Measurements from ENCODE around the gene TSTD1.
A peak's percentile ranks its signal among the peaks of the same experiment; 100 is the strongest.

TSTD1 gene

GRCh38 chr1:161045736-161046604, 7.2 kb upstream of the TSTD1 start, which contains the start of gene USF1:
Gene USF1 (minus strand): TSS chr1:161045977. CDS start chr1:161043275, 2,702 bp downstream.
- Histone ChIP-seq H3K4me2 (ENCODE audit: low read depth, low read length) (peak within 1 kb of the TSS; percentile 87), H3K9me3 (replicated peaks; ENCODE audit: insufficient read depth, low read length) (no peaks in the 10 kb centered on the region), H3K4me1 (ENCODE audit: low read length) (peaks cover 18% of the 10 kb centered on the region), H4K20me1 (ENCODE audit: insufficient read depth, low read length) (no peaks in the 10 kb centered on the region), H3K27ac (ENCODE audit: low read length) (peak within 1 kb of the TSS; percentile 88), H3K9me2 (replicated peaks; ENCODE audit: insufficient read depth, low read length) (no peaks in the 10 kb centered on the region), H3K4me3 (ENCODE audit: low read length) (peak within 1 kb of the TSS; percentile 80), H2AFZ (ENCODE audit: low read length) (peak within 1 kb of the TSS; percentile 63), H3K36me3 (replicated peaks; ENCODE audit: insufficient read depth, low read length) (peaks cover 5% of the 10 kb centered on the region; the same call in 1 of the 2 replicates), H3F3A (ENCODE audit: insufficient read depth, low read length) (peaks cover 50% of the 10 kb centered on the region), H3K79me2 (ENCODE audit: low read length) (peaks cover 37% of the 10 kb centered on the region), H3K27me3 (replicated peaks; ENCODE audit: insufficient read depth, low read length) (no peaks in the 10 kb centered on the region), H3K9ac (ENCODE audit: low read length) (peak within 1 kb of the TSS; percentile 93)
- peak; percentile 99 for DNase-seq
- TF ChIP-seq CTCF (IDR thresholded peaks at IDR 0.05; ENCODE audit: low read length) (no peak), EZH2 (optimal IDR thresholded peaks at IDR 0.05; ENCODE audit: low read depth, low read length) (no peak), EZH2phosphoT487 (IDR thresholded peaks at IDR 0.05; ENCODE audit: low read length) (no peak)

GRCh38 chr1:161044908-161045735, 6.4 kb upstream of the TSTD1 start:
- peaks cover 5% of the 10 kb centered on the region for H3K36me3 ChIP-seq (replicated peaks; ENCODE audit: insufficient read depth, low read length)
- peak overlapping the region; percentile 93 for H3K9ac ChIP-seq (ENCODE audit: low read length)
- H3K4me2 ChIP-seq (ENCODE audit: low read depth, low read length), result peak overlapping the region; percentile 87
- H3K27me3 ChIP-seq (replicated peaks; ENCODE audit: insufficient read depth, low read length), result no peaks in the 10 kb centered on the region
- TF ChIP-seq EZH2 (optimal IDR thresholded peaks at IDR 0.05; ENCODE audit: low read depth, low read length) (no peak), CTCF (IDR thresholded peaks at IDR 0.05; ENCODE audit: low read length) (no peak), EZH2phosphoT487 (IDR thresholded peaks at IDR 0.05; ENCODE audit: low read length) (no peak)
- H3K4me1 ChIP-seq (ENCODE audit: low read length), result peaks cover 18% of the 10 kb centered on the region
- no peaks in the 10 kb centered on the region for H4K20me1 ChIP-seq (ENCODE audit: insufficient read depth, low read length)
- peaks cover 39% of the 10 kb centered on the region for H3K79me2 ChIP-seq (ENCODE audit: low read length)
- peaks cover 50% of the 10 kb centered on the region for H3F3A ChIP-seq (ENCODE audit: insufficient read depth, low read length)
- no peaks in the 10 kb centered on the region for H3K9me2 ChIP-seq (replicated peaks; ENCODE audit: insufficient read depth, low read length)
- H3K27ac ChIP-seq (ENCODE audit: low read length), result peak overlapping the region; percentile 88
- H3K4me3 ChIP-seq (ENCODE audit: low read length), result peak overlapping the region; percentile 80
- H2AFZ ChIP-seq (ENCODE audit: low read length), result peak overlapping the region; percentile 63
- peak; percentile 86 for DNase-seq
- H3K9me3 ChIP-seq (replicated peaks; ENCODE audit: insufficient read depth, low read length), result no peaks in the 10 kb centered on the region

GRCh38 chr1:161044535-161044907, 5.8 kb upstream of the TSTD1 start:
- peaks cover 43% of the 10 kb centered on the region for H3K79me2 ChIP-seq (ENCODE audit: low read length)
- H3K27me3 ChIP-seq (replicated peaks; ENCODE audit: insufficient read depth, low read length), result no peaks in the 10 kb centered on the region
- H3K36me3 ChIP-seq (replicated peaks; ENCODE audit: insufficient read depth, low read length), result peaks cover 8% of the 10 kb centered on the region
- peak overlapping the region; percentile 80 for H3K4me3 ChIP-seq (ENCODE audit: low read length)
- H4K20me1 ChIP-seq (ENCODE audit: insufficient read depth, low read length), result no peaks in the 10 kb centered on the region
- peak overlapping the region; percentile 88; the same call in 1 of the 2 replicates for H3K27ac ChIP-seq (ENCODE audit: low read length)
- H3K4me2 ChIP-seq (ENCODE audit: low read depth, low read length), result peak overlapping the region; percentile 87
- peak overlapping the region; percentile 93 for H3K9ac ChIP-seq (ENCODE audit: low read length)
- no peaks in the 10 kb centered on the region for H3K9me2 ChIP-seq (replicated peaks; ENCODE audit: insufficient read depth, low read length)
- H2AFZ ChIP-seq (ENCODE audit: low read length), result peak overlapping the region; percentile 63
- peaks cover 52% of the 10 kb centered on the region for H3F3A ChIP-seq (ENCODE audit: insufficient read depth, low read length)
- DNase-seq, result peak; percentile 27
- peaks cover 22% of the 10 kb centered on the region for H3K4me1 ChIP-seq (ENCODE audit: low read length)
- no peaks in the 10 kb centered on the region for H3K9me3 ChIP-seq (replicated peaks; ENCODE audit: insufficient read depth, low read length)
- no peak for TF ChIP-seq EZH2phosphoT487 (IDR thresholded peaks at IDR 0.05; ENCODE audit: low read length)
- no peak for TF ChIP-seq CTCF (IDR thresholded peaks at IDR 0.05; ENCODE audit: low read length)
- TF ChIP-seq EZH2 (optimal IDR thresholded peaks at IDR 0.05; ENCODE audit: low read depth, low read length), result no peak

All from MM.1S (cell line).